Endothelial cell of umbilical vein (primary cell): ENCODE results near the gene VSTM2B.

ENCODE experiments used
- MYC ChIP-seq: IDR thresholded peaks from one replicate; pipeline ENCODE4 v1.6.1; 2011; ENCODE audit warnings: mild to moderate bottlenecking, low read depth, low read length
- POLR2A ChIP-seq: IDR thresholded peaks from 2 replicates; pipeline ENCODE4 v1.6.1; 2012; ENCODE audit warnings: low read depth, mild to moderate bottlenecking, control low read depth, low read length
- POLR2AphosphoS5 ChIP-seq: IDR thresholded peaks from 2 replicates; pipeline ENCODE4 v1.6.1; 2012; ENCODE audit warnings: low read depth, mild to moderate bottlenecking, control low read depth, low read length, moderate library complexity; ENCODE audit not compliant: insufficient read depth

DNA sequence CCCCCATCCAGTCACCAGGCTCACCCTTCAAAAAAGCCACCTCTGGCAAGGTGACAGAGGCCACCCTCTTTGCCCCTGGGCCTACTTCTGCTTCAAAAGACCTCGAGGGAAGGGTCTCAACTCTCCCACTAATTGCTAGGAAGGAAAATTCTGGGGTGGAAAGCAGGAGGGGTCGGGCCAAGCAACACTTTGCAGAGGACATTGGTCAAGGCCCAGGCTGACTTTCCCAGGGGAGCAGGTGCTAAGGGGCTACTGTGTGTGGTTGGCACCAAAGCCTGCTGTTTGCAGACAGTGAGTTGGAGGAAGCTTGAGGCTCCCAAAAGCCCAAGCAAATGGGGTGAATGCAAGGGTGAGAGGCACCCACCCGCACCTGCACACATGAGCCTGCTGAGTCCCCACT, 28.6 kb upstream of the VSTM2B start:
- TF ChIP-seq POLR2AphosphoS5 (no peak), POLR2A (no peak), MYC (no peak)
